Astrocyte (in vitro differentiated cells and primary cell): ENCODE results near the gene LRBA. TPM values are rescaled to one million over a fixed set of nuclear protein-coding genes. Genes with fewer than 3 reads are reported as not detected.

Experiments used
- DNase-seq: peaks from one replicate; pipeline ENCODE4 v3.0.0-alpha.2; 2010; ENCODE audit warnings: low read depth
- FAIRE-seq: peaks from 2 replicates; lab custom pipeline; 2011; peaks lifted over from hg19 to GRCh38; lab: Jason Lieb, UNC
- H2AFZ ChIP-seq: 2 replicates; pipeline ENCODE4 v1.6.0; 2012; ENCODE audit warnings: low read depth, low read length, inconsistent platforms
- H3K27ac ChIP-seq: 2 replicates; pipeline ENCODE4 v1.5.1; 2011; ENCODE audit warnings: low read depth, low read length, inconsistent platforms
- H3K27me3 ChIP-seq: 2 replicates; pipeline ENCODE4 v1.6.0; 2011; ENCODE audit warnings: low read length, inconsistent platforms; ENCODE audit not compliant: insufficient read depth
- H3K36me3 ChIP-seq: 2 replicates; pipeline ENCODE4 v1.5.1; 2011; ENCODE audit warnings: low read length, inconsistent platforms; ENCODE audit not compliant: insufficient read depth
- H3K4me1 ChIP-seq: 2 replicates; pipeline ENCODE4 v1.5.1; 2011; ENCODE audit warnings: low read length, inconsistent platforms; ENCODE audit not compliant: insufficient read depth
- H3K4me2 ChIP-seq: 2 replicates; pipeline ENCODE4 v1.6.0; 2012; ENCODE audit warnings: low read length, inconsistent platforms
- H3K4me3 ChIP-seq: 2 replicates; pipeline ENCODE4 v1.5.1; 2011; ENCODE audit warnings: low read depth, mild to moderate bottlenecking, low read length, inconsistent platforms; ENCODE audit not compliant: insufficient read depth
- H3K79me2 ChIP-seq: 2 replicates; pipeline ENCODE4 v1.6.0; 2012; ENCODE audit warnings: mild to moderate bottlenecking, low read length, inconsistent platforms; ENCODE audit not compliant: insufficient read depth
- H3K9ac ChIP-seq: 2 replicates; pipeline ENCODE4 v1.6.0; 2012; ENCODE audit warnings: mild to moderate bottlenecking, low read length, inconsistent platforms
- H3K9me3 ChIP-seq: 2 replicates; pipeline ENCODE4 v1.5.1; 2012; ENCODE audit warnings: low read depth, mild to moderate bottlenecking, low read length, inconsistent platforms; ENCODE audit not compliant: insufficient read depth
- H4K20me1 ChIP-seq: 2 replicates; pipeline ENCODE4 v1.6.0; 2012; ENCODE audit warnings: low read length, inconsistent platforms; ENCODE audit not compliant: insufficient read depth
- H3K27ac Mint-ChIP-seq: one replicate; pipeline ENCODE4 v1.8.0; 2021; ENCODE audit warnings: mild to moderate bottlenecking, mixed read lengths; ENCODE audit not compliant: unreplicated experiment
- H3K27me3 Mint-ChIP-seq: one replicate; pipeline ENCODE4 v1.8.0; 2021; ENCODE audit warnings: low read depth, mixed read lengths; ENCODE audit not compliant: unreplicated experiment
- H3K36me3 Mint-ChIP-seq: one replicate; pipeline ENCODE4 v1.8.0; 2021; ENCODE audit warnings: low read depth, mixed read lengths; ENCODE audit not compliant: unreplicated experiment
- H3K4me1 Mint-ChIP-seq: one replicate; pipeline ENCODE4 v1.8.0; 2021; ENCODE audit warnings: low read depth, mixed read lengths; ENCODE audit not compliant: unreplicated experiment
- H3K4me3 Mint-ChIP-seq: one replicate; pipeline ENCODE4 v1.8.0; 2021; ENCODE audit warnings: mild to moderate bottlenecking, moderate library complexity, mixed read lengths; ENCODE audit not compliant: unreplicated experiment
- H3K9me3 Mint-ChIP-seq: one replicate; pipeline ENCODE4 v1.8.0; 2021; ENCODE audit warnings: mild to moderate bottlenecking, mixed read lengths; ENCODE audit not compliant: unreplicated experiment
- EZH2 ChIP-seq: IDR thresholded peaks from 2 replicates; pipeline ENCODE4 v1.6.1; 2012; ENCODE audit warnings: mild to moderate bottlenecking, low read length, inconsistent platforms; ENCODE audit not compliant: insufficient read depth
- total RNA-seq: library from RNA; stranded (reverse); gene quantifications from 2 replicates; pipeline ENCODE4 v1.2.1, GENCODE V29; 2021
- TF ChIP-seq, protein P1 (sequence below): IDR thresholded peaks from 2 replicates; pipeline ENCODE4 v1.5.1; 2011; ENCODE audit warnings: low read depth, mild to moderate bottlenecking, inconsistent platforms, low read length, moderate library complexity; ENCODE audit not compliant: insufficient read depth

The LRBA gene
- total RNA-seq, 1 donor from 2014 or later, result 25.3 TPM

DNA sequence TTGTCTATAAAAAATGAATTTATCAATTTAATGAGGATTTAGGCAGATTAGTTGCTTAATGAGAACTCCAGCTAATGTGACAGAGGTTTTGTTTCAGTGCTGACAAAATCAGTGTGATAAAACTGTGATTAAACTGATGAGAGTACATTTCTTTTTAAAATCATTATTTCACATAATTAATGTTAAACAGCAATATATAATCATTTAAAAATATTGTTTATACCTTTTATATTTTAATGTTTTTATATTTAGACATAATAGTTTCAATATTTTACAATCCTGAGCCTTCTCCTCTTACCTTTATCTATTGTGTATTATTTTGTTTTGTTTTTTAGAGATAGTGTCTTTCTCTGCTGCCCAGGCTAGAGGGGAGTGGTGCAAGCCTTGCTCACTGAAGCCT lies 480.3 kb downstream of the LRBA start:
- Histone ChIP-seq H3K4me3 (no peak overlapping the region), H3K27ac (no peak overlapping the region), H2AFZ (no peak overlapping the region), H3K9ac (no peak overlapping the region), H3K36me3 (no peaks in the 10 kb centered on the region), H3K9me3 (no peaks in the 10 kb centered on the region), H4K20me1 (no peaks in the 10 kb centered on the region), H3K79me2 (no peaks in the 10 kb centered on the region), H3K4me1 (no peaks in the 10 kb centered on the region), H3K4me2 (no peak overlapping the region), H3K27me3 (no peaks in the 10 kb centered on the region)
- DNase-seq (no peak), FAIRE-seq (no peak)
- Mint-ChIP-seq H3K9me3 (no peaks in the 10 kb centered on the region), H3K27ac (no peak overlapping the region), H3K4me3 (no peak overlapping the region), H3K27me3 (no peaks in the 10 kb centered on the region), H3K4me1 (no peaks in the 10 kb centered on the region), H3K36me3 (no peaks in the 10 kb centered on the region)
- no peak for TF ChIP-seq EZH2
- TF ChIP-seq, protein P1, sequence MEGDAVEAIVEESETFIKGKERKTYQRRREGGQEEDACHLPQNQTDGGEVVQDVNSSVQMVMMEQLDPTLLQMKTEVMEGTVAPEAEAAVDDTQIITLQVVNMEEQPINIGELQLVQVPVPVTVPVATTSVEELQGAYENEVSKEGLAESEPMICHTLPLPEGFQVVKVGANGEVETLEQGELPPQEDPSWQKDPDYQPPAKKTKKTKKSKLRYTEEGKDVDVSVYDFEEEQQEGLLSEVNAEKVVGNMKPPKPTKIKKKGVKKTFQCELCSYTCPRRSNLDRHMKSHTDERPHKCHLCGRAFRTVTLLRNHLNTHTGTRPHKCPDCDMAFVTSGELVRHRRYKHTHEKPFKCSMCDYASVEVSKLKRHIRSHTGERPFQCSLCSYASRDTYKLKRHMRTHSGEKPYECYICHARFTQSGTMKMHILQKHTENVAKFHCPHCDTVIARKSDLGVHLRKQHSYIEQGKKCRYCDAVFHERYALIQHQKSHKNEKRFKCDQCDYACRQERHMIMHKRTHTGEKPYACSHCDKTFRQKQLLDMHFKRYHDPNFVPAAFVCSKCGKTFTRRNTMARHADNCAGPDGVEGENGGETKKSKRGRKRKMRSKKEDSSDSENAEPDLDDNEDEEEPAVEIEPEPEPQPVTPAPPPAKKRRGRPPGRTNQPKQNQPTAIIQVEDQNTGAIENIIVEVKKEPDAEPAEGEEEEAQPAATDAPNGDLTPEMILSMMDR, result no peak

DNA sequence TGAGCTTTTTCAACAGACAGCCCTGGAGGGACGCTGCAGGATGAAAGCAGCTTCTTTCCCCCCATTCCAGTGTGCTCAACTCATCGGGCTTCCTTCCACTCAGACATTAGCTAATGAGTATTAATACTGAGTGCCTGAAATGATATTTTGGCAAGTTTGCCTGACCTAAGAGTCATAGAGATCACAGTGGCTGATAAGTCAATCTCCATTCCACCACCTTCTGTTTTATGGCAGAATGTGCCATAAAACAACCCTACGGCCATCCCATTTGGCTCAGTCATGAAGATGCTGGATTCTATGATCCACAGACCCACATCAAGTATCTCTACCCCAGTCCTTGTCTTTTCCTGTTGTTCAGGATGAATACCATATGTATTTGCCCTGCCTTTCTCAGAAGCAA lies 481.4 kb downstream of the LRBA start:
- no peak overlapping the region for H3K27ac Mint-ChIP-seq
- H3K4me2 ChIP-seq, result no peak overlapping the region
- H3K36me3 ChIP-seq, result no peaks in the 10 kb centered on the region
- H3K9me3 Mint-ChIP-seq, result no peaks in the 10 kb centered on the region
- H3K27me3 ChIP-seq, result no peaks in the 10 kb centered on the region
- no peaks in the 10 kb centered on the region for H3K36me3 Mint-ChIP-seq
- H3K4me1 ChIP-seq, result no peaks in the 10 kb centered on the region
- H3K9ac ChIP-seq, result no peak overlapping the region
- no peaks in the 10 kb centered on the region for H3K79me2 ChIP-seq
- TF ChIP-seq, protein P1, result no peak
- no peak for TF ChIP-seq EZH2
- DNase-seq (no peak), FAIRE-seq (no peak)
- H3K27me3 Mint-ChIP-seq, result no peaks in the 10 kb centered on the region
- no peaks in the 10 kb centered on the region for H3K4me1 Mint-ChIP-seq
- no peak overlapping the region for H3K4me3 Mint-ChIP-seq
- H3K27ac ChIP-seq, result no peak overlapping the region
- H3K9me3 ChIP-seq, result no peaks in the 10 kb centered on the region
- H4K20me1 ChIP-seq, result no peaks in the 10 kb centered on the region
- H2AFZ ChIP-seq, result no peak overlapping the region
- H3K4me3 ChIP-seq, result no peak overlapping the region

DNA sequence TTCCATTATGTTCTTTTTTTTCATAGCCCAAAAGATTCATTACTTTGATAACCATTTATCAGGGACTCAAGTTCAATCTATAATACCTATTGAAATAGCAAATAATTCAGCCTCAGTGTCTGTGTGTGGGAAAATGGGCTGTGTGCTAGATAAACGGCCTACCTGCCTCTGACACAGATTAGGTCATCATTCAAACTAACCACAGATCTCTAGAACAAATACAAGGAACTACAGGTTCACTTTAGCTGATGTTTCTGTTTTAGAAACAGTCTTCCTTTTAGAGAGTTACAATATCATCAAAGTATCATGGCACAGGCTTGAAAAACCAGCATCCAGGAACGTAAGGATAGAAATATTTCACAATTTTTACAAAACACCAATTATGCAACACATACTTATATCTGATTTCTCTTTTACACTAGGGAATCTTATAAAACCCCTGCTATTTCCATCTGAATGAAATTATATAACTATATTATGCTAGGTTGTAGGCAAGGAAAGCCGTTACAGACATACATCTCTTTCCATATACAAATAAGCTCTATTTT lies 489.7 kb downstream of the LRBA start:
- H3K27me3 Mint-ChIP-seq, result no peaks in the 10 kb centered on the region
- no peaks in the 10 kb centered on the region for H3K4me1 Mint-ChIP-seq
- DNase-seq (no peak), FAIRE-seq (no peak)
- Histone ChIP-seq H3K4me3 (no peak overlapping the region), H3K79me2 (no peaks in the 10 kb centered on the region), H3K36me3 (no peaks in the 10 kb centered on the region), H3K27me3 (no peaks in the 10 kb centered on the region), H3K27ac (no peak overlapping the region), H2AFZ (no peak overlapping the region), H3K9ac (no peak overlapping the region), H3K9me3 (no peaks in the 10 kb centered on the region), H4K20me1 (no peaks in the 10 kb centered on the region), H3K4me2 (no peak overlapping the region), H3K4me1 (no peaks in the 10 kb centered on the region)
- TF ChIP-seq EZH2, result no peak
- TF ChIP-seq, protein P1, result no peak
- no peaks in the 10 kb centered on the region for H3K9me3 Mint-ChIP-seq
- H3K36me3 Mint-ChIP-seq, result no peaks in the 10 kb centered on the region
- no peak overlapping the region for H3K4me3 Mint-ChIP-seq
- H3K27ac Mint-ChIP-seq, result no peak overlapping the region
